ENCODE measurements around the gene ATF6.

The ATF6 gene

DNA sequence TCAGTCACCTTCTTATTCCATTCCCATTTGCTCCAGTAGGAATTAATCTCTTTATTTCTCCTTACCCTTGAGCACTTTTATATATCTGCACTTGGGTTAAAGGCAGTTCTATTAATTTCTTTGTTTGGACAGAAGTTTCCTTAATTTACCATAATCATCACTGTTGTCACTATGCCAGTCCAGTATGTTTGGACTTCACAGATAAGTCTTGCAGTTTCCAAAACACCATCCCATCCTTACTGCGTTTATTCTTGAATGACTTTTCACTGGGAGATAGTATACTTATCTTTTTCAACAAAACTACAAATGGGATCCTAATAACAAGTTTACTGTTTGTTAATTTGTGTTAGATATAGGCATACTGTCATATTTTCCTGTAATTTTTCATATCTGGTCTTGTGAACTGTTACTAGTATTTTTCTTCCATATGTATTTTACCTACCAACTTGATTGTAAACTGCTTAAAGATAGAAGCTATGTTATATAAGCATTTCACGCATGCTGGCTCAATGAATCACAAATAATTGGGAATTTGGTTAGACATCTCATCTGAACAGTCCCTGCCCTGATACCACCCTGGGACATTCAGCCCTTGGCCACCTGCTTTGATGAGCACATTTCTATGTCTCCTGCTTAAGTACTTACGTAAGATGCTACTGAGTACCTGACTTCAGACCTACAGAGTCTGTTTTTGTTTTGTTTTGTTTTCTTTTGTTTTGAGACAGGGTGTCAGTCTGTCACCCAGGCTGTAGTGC is 179.4 kb downstream of the ATF6 start:
- no peak for DNase-seq

DNA sequence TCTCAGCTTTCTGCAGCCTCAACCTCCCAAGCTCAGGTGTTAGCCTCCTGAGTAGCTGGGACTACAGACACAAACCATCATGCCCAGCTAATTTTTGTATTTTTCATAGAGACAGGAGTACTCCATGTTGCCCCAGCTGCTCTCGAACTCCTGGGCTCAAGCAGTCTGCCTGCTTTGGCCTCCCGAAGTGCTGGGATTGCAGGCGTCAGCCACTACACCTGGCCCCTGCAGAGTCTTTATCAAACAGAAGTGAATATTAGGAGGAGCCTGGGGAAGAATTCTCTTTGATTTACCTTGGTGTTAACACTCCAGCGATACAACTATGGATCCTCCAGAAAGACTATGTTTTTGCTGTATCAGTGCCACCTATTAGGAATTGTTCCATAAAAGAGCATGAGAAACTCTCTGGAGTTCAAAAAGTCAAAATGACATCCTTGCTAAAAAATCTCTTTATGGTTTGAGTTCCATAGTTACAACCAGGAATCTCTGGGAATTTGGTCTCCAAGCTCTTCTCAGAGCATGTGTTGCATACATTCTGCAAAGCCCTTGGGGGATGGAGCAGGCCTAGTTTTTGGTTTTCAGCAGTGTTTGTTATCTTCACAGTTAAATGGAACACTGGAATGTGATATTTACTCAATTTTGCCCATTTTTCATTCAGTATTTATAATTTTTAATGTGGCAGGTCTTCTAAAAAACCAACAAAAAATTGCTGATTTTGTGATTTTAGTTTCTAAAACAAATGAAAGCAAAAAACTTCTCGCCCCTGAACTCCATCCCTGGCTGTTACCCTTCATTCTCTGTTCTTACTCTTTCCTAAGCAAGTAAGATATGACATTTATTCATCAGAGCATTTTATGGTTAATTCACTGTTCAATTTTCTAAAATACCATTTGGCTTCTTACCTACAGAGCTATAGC is 180.2 kb downstream of the ATF6 start:
- no peak for DNase-seq

DNA sequence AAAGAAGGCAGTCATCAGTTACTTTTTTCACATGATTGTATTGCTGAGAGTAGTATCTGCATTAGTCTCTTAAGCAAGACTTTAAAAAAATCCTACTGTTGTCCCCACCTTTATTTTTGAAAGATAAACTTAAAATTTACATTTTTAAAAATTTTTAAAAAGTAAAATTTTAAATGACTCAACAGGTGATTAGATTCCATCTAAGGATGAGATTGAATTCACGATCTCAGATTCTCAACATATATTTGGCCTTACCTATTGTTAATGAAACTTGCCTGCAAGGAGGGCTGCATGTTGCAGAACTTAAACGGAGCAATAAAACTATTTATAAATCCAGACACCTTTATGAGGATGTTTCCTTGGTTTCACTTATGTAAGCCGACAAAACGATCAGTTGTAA is 182.3 kb downstream of the ATF6 start:
- no peak for DNase-seq

DNA sequence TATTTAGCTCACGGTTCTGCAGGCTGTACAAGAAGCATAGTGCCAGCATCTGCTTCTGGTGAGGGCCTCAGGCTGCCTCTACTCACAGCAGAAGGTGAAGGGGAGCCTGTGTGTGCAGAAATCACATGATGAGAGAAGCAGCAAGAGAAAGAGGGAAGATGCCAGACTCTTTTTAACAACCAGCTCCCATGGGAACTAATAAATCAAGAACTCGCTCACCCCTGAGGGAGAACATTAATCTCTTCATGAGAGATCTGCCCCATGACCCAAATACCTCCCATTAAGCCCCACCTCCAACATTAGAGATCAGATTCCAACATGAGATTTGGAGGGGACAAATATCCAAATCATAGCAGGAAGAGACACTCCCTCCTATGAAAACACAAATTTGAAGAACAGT is 183.4 kb downstream of the ATF6 start:
- no peak for DNase-seq

DNA sequence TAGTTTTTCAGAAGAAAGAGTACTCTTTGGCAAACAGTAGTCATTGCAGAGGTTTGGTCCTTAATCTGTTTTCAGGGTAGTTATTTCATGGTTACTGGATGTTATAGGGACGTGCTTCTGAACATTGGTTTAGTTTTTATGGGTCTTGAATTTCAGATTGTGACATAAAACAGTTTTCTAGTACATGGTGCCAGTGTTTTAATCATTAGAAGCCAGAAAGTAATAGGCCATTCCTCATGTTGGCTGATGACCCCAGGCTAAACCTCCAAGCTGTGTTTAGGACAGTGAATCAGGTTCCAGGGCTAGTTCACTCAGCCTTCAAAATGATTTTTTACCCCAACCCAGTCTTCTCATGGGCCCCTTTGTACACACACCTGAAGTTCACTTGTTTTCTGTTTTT is 184.3 kb downstream of the ATF6 start:
- no peak for DNase-seq

DNA sequence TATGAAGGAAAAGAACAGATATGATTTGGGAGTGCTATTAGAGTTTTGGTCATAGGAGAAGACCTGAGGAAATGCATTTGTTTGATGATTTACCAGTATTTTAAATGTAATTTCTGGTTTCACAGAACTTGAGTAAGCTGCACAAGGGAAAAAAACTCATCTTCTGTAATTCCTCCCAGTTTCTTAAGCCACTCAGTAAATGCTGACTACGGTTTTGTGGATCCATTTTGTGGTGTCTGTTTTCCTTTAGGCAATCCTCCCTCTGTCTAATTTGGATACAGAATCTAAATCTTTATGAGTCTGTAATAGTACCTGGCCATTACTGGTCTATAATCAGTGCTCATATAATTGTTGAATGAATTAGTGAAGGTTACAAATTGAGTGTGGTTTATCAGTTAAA is 185.5 kb downstream of the ATF6 start:
- no peak for DNase-seq

DNA sequence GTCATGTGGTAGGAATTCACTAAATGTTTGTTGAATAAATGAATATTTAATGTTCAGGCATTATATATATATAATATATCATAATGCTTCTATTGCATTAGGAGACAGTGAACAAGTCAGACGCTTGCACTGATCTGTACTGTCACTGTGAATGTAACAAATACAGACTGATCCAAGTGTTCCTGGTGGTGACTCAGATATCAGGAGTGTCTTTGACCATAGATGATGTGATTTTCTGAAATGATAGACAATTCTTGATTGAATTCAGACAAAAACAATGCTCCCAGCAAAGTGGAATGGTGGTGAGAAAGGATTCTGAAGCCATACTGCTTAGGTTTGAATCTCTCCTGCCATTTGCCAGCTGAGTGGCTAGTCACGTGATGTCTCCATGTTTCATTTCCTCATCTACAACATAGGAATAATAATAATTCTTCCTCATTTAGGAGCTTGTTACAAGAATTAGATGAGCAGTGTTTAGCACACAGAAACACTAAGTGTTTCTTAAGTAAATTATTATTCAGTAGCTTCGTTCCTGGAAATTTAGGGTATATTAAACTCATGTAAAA is 186.6 kb downstream of the ATF6 start:
- DNase-seq, result no peak

DNA sequence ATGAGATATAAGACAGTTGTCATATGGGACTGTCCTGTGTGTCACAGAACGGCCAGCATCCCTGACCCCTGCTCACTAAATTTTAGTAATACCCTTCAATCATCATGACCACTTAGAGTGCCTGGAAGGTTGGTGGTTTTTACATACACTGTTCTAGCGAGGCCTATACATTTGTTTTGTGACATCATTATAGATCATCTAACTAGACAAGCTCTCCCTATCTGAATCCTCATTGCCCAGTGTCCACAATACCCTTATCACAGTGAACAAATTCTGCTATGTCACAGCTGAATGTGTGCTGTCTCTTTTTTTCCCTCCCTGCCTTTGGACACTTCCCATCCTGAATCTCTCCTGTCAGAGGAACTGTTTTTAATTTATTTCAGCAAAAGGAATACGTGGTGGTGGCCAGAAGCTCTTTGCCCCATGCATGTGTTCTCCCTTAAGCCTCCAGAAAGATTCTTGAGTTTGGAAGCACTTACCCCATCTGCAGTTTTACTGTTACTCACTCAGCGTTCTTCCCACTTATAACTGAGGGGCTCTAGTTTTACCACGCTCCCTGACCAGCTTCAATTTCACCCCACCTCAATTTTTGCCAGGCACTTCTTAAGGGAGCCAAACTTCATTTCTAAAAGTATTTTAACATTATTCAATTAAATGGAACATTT is 187.3 kb downstream of the ATF6 start:
- DNase-seq, result no peak

DNA sequence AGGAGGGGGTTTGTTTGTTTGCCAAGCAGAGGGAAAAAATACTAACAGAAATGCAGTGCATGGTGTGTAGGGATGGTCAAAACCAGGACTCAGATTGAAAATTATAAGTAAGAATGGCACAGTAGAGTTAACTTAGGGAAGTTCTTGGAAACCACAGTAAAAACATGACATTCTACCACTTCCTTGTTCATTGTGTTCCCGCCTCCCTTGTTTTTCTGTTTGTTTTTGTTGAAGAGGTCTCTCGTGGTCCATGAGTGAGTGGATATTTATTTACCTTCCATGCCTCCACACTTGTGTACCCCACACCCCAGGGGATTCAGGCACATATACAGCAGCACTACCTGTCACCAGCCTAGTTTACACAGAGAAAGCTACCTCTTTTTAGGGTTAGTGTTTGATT is 187.9 kb downstream of the ATF6 start:
- no peak for DNase-seq

DNA sequence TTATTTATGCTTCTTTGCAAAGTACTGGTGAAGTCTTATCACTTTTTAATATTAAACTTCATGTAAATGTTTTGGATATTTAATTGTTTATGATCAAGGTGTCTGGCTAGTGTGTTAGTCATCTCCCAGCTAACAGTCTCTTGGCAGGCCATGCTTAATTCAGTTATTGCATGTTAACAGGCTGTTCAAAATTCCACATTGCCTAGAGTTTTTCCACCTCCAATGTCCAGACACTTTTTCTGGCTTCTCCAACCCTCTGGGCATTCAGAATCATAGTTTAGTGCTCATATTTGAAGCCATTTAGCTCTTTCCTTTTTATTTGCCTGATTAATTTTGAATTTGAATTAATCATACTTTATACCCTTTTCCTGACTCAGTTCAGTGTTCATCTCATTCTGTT is 188.3 kb downstream of the ATF6 start:
- DNase-seq, result no peak

DNA sequence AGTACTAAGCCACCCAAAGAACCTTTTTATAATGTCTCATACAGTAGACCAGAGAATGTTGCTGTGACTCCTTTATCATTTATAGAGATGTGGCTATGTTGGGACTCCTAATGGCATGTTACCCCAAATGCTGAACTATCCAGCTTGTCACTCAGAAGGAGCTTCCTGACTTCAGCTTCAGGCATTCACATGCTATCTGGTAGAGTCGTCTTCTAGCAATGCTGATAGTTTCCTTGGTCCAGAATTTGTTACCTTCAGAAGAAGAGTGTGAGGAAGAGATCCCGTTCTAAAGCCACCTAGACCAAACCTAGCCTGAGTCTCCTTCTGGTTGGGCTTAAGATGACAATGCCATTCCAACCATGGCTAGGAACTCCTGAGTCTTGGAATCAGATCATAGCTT is 189.5 kb downstream of the ATF6 start:
- DNase-seq, result no peak

DNA sequence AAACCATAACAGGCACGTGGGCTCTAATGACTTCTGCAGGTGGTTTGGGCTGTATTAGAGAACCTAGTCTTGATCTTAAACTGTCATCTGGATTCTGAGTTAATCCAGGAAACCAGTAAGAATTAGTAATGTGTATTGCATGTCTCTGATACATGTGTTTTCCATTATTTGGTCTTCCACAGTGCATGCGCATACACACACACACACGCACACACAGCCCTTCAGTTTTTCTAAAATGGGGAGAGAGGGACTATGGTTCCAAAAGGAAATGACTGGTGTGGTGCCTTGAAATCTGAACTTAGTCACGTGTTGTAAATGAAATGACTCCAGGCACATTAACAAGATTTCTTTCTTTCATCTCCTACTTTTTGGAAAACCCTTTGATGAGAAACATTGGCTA is 190.0 kb downstream of the ATF6 start:
- no peak for DNase-seq

DNA sequence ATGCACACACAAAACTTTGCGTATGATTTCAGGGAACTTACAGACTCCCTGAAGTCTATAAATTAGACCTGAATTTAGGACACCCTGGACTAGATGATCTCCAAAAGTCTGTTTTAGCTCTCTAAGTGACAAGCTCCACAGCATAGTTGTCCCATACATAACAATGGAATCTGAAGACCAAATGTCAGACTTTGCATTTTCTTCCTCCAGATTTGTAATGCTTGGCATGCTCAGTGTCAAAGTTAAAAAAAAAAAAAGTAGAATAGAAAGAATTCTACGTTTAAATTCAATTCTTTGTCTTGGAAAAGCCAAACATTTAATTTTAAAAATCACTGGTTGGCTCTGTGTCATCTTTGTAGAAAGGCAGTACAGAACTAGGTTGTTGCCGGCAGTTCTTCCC is 190.8 kb downstream of the ATF6 start:
- DNase-seq, result no peak

DNA sequence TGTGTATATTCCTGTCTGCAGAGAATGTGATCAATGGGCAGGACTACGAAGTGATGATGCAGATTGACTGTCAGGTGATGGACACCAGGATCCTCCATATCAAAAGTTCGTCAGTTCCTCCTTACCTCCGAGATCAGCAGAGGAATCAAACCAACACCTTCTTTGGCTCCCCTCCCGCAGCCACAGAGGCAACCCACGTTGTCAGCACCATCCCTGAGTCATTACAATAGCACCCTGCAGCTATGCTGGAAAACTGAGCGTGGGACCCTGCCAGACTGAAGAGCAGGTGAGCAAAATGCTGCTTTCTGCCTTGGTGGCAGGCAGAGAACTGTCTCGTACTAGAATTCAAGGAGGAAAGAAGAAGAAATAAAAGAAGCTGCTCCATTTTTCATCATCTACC is 192.3 kb downstream of the ATF6 start:
- DNase-seq, result peak; percentile 30 to 45

DNA sequence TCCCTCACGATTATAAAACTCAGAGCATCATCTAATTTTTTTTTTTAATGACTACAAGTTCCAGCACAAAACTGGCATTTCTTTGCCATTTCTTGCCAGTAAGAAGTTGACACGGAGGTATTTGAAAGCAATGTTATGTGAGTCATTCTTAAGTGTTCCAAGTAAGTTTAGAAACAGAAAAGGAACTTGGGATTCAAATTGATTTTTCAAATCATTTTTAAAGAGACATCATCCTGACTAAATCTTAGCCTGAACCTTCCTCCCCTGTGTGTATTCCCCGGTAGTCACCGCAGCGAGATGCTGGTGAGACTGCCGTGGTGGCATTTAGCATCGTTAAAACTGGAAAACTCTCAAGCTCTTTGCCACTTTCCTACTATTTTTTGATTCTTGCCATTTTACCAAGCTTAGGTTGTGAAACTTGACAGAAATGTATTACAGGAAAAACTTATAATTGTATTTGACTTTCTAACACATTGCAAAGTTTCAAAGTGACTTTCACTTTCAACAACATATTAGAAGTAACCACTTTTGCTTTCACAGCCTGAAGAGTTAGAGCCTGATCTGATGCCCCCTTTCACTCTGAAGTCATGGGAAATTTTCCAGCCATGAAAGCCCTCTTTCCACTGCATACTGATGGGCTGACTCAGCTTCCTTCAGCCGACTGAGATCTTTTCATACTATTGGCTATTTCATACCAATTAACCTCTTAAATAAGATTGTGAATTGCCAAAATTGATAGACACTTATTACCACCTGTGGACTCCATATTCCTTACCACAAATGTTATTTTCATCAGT is 196.2 kb downstream of the ATF6 start:
- DNase-seq, result peak; percentile 29 to 51

DNA sequence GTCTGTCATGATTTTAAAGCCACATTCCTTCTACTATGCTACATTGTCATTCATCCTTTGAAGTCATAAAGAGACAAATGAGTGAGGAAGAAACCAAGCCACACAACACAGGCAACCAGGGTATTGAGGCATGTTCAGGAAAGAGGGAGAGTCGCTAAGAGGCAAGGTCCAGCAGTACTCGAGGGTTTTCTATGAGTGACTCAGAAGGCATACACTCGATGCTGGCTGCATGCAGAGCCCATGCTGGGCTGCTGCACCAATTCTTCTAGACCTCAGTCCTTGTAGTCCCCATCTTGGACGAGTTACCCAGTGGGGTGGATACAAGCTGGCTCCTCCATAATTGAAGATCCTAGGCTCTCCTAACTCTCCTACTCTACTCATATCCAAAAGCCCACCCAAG is 199.9 kb downstream of the ATF6 start:
- DNase-seq, result no peak

DNA sequence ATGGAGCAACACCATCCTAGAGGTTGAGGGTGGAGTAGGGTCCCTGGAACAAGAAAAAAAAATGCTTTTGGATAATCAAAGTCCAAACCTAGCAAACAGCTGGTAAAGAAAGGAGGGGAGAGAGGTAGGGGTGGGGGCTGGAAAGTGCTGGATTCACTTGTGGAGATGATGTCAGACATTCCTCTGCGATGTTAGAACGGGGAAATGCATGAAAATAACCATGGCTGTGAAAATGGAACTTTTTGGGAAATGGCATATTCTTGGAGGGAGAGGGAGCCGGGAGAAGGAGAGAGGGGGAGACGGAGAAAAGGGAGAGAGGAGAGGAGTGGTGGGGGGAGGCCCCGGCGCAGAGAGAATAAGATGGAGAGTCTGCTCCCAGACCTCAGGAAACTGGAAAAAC is 203.9 kb downstream of the ATF6 start:
- no peak for DNase-seq

DNA sequence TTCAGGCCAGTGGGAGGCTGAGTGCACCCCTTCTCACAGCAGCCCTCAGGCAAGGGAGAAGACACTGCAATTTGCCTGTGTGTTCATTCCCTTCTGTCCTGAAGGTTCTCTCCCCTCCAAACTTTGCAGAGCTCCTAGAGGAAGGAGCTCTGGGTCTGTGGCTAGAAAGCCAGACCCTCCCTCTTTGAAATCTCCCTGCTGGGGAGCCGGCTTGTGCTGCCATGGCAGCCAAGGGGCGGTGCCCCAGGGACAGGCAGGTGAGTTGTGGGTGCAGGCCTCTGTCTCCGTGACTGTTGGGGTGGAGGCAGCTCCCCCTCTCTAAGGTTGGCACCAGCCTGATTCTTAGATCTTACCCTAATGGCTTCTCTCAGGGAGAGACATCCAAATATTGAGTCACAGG is 204.5 kb downstream of the ATF6 start:
- no peak for DNase-seq

DNA sequence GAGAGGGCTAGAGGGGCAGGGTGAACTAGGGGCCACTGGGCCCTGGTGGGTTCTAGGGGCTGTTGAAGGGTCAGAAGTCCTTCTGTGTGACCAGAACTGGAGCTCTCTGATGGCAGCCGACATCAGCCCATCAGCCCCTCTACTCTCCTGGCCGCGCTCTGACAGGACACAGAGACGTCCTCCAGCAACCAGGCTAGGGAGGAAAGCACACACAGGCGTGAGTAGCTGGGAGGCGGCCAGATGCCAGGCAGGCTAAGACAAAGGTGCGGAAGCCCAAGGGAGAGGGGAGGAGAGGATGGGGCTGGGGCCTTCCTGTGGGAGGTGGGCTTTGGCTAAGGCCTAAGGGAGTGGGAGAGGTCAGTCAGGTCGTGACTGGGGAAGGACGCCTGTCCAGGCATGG is 206.7 kb downstream of the ATF6 start:
- no peak for DNase-seq

DNA sequence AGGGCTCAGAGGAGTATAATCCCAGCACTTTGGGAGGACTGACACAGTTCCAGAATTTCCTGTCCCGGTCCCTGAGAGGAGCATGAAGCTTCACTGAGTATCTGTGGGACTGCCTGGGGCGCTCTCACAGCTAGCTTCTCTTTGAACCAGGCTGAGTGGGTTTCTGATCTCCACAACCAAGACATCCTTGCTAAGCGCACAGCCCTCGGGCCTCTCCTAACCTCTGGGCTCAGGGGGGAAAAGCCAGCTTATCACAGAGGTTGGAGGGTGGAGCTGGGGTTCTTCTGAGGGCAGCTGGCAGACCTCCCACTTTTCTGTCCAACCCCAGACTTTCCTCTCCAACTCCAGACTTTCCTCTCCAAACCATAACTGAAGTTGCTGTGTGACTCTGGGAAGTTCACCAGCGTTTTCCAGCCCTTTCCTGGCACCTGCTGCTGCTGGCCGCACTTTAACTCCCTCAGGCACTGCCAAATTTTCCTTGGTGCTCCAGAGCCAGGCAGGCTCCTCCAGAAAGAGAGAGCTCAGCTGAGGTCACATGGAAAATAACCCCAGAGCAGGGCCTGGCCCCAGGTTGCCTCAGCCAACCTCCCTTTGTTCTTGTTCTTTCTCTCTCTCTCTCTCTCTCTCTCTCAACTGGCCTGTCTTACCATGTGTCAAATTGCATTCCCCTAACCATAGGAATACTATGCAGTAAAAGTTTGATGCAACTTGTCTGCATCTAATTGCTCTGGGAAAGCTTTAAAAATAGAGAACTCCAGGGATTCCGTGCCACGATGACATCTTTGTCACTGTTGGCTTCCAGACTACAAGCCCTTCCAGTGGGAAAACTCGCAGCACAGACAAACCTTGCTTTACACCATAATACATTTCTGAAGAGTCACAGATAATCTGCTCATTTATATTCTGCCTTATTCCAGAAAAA is 208.1 kb downstream of the ATF6 start:
- DNase-seq, result no peak

DNA sequence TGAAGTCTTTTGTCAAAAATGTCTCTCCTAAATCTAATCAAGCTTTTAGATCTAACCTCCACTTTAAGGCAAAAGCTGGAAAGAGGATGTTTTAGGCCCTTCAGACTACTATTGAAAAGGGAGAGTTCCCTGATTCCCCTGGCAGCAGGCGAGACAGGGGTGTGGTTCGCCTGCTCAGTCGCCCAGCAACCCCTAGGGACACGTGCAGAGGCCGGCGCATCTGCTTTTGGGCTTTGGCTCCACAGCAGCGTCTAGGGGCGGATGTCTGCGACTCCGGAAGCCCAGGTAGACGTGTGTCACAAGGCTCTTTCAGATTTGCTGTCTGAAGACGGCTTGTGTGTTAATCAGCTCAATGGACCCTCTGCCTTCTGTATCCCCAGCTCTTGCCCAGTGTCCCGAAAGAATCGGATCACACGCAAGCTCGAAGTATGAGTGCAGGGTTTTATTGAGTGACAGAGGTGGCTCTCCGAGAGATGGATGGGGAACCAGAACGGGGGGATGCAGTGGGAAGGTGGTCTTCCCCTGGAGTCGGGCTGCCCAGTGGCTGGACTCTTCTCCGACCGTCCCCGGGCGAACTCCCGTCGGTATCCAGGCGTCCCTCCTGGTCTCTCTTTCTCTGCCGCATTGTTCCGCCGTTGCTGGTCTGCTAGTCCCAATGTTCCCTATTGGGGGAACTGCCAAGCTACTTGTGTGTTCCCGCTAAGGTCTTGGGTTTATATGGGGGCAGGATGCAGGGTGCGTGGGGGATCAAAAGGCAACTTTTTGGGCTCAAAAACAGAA is 212.1 kb downstream of the ATF6 start:
- DNase-seq, result no peak
